KMS-11 (cell line): ENCODE measurements around the gene TMF1.

Experiments used
- H2AFZ ChIP-seq: fragments of 200-600 bp; sonication (generic); 2 replicates; pipeline ENCODE4 v1.6.1; 2016; ENCODE audit warnings: antibody characterized with exemption, mixed run types, low read depth
- H3K27ac ChIP-seq: fragments of 200-600 bp; sonication (generic); 2 replicates; pipeline ENCODE4 v1.6.1; 2016; ENCODE audit warnings: mild to moderate bottlenecking, mixed run types
- H3K27me3 ChIP-seq: fragments of 200-600 bp; sonication (generic); 2 replicates; pipeline ENCODE4 v1.6.1; 2017; ENCODE audit warnings: mild to moderate bottlenecking, low read depth, mixed run types, moderate library complexity; ENCODE audit not compliant: insufficient read depth
- H3K36me3 ChIP-seq: fragments of 200-600 bp; sonication (generic); 2 replicates; pipeline ENCODE4 v1.6.1; 2017; ENCODE audit warnings: mild to moderate bottlenecking, mixed run types; ENCODE audit not compliant: insufficient read depth
- H3K4me1 ChIP-seq: fragments of 200-600 bp; sonication (generic); 2 replicates; pipeline ENCODE4 v1.6.1; 2016; ENCODE audit warnings: mild to moderate bottlenecking, low read depth, mixed run types; ENCODE audit not compliant: poor library complexity, severe bottlenecking
- H3K4me2 ChIP-seq: fragments of 200-600 bp; sonication (generic); 2 replicates; pipeline ENCODE4 v1.7.0; 2016; ENCODE audit warnings: mild to moderate bottlenecking, mixed run types
- H3K4me3 ChIP-seq: fragments of 200-600 bp; sonication (generic); IDR thresholded peaks from 2 replicates; pipeline ENCODE4 v1.6.1; 2017; ENCODE audit warnings: low read depth, low read length, mixed read lengths; ENCODE audit not compliant: insufficient read depth
- H3K79me2 ChIP-seq: fragments of 200-600 bp; sonication (generic); 2 replicates; pipeline ENCODE4 v1.6.1; 2016; ENCODE audit warnings: low read depth, mixed run types; ENCODE audit not compliant: insufficient read depth
- H3K9ac ChIP-seq: fragments of 200-600 bp; sonication (generic); 2 replicates; pipeline ENCODE4 v1.6.1; 2016; ENCODE audit warnings: mild to moderate bottlenecking, mixed run types
- H4K20me1 ChIP-seq: fragments of 200-600 bp; sonication (generic); 2 replicates; pipeline ENCODE4 v1.6.1; 2016; ENCODE audit warnings: mild to moderate bottlenecking, mixed run types; ENCODE audit not compliant: insufficient read depth
- CTCF ChIP-seq: fragments of 200-600 bp; sonication (generic); conservative IDR thresholded peaks from 2 replicates; pipeline ENCODE4 v1.6.1; 2017; ENCODE audit warnings: low read depth, mild to moderate bottlenecking, antibody characterized with exemption, low read length, moderate library complexity, mixed read lengths

TMF1 gene

DNA sequence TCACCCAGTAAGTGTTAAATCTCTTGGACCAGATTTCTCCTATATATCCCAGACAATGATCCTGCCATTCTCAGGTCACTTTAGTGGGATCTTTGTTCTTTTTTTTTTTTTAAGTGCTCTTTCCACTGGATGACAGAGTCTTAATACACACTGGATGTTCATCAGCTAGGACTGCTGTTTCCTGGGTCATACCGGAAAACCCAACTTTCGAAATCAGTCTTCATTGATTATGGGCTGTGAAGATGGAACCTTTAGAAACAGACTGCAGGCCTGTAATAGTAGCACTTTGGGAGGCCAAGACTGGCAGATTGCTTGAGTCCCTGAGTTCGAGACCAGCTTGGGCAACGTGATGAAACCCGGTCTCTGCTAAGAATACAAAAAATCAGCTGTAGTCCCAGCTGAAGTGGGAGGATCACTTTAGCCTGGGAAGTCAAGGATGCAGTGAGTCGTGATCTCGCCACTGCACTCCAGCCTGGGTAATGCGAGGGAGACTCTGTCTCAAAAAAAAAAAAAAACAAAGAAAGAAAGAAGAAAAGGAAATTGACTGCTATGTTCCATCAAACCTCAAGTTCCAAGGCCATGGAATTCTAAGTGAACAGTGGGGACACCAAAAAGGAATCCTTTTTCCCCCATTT, 40.9 kb downstream of the TMF1 start:
- no peaks in the 10 kb centered on the region for H4K20me1 ChIP-seq
- no peak overlapping the region for H3K9ac ChIP-seq
- no peak overlapping the region for H3K4me3 ChIP-seq
- H2AFZ ChIP-seq = no peak overlapping the region
- TF ChIP-seq CTCF = no peak
- H3K4me1 ChIP-seq = peaks cover 10% of the 10 kb centered on the region
- H3K27me3 ChIP-seq = no peaks in the 10 kb centered on the region
- H3K27ac ChIP-seq = no peak overlapping the region
- no peaks in the 10 kb centered on the region for H3K79me2 ChIP-seq
- H3K36me3 ChIP-seq = no peaks in the 10 kb centered on the region
- H3K4me2 ChIP-seq = no peak overlapping the region

DNA sequence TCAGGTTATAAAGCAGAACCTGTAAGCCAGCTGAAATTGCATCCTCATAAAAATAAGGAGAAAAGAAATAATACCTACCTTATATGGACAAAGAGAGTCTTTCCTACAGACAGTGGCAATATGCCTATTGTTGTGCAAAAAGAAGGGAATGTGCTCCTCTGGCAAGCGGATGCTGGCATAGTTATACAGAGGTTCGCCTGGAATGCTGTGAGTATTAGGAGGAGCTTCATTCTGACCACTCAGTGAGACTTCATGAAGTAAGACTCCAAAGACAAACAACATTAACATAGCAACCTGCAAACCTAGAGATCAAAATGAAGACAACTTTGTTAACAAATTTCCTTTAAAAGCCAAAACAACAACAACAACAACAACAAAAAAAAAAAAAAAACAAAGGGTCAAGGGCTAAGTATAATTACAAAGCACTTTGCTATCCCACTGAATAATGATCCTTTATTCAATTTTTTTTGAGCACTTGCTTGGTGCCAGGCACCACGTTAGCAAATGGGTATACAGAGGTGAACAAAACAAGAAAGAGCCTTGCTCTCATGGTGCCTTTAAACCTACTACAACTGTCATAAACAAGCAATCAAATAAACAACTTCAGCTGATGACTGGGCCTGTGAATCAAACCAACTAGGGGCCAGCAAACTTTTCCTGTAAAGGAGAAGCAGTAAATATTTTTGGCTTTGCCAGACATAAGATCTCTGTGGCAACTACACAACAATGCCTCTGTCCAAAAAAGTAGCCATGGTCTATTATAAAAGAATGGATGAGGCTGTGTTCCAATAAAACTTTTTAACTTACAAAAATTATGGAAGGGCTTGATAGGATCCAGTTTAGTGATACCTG, 42.3 kb downstream of the TMF1 start:
- Histone ChIP-seq H3K9ac (no peak overlapping the region), H3K27me3 (no peaks in the 10 kb centered on the region), H3K27ac (no peak overlapping the region), H3K4me3 (no peak overlapping the region), H3K79me2 (no peaks in the 10 kb centered on the region), H3K36me3 (no peaks in the 10 kb centered on the region), H4K20me1 (no peaks in the 10 kb centered on the region), H2AFZ (no peak overlapping the region), H3K4me2 (no peak overlapping the region), H3K4me1 (peaks cover 6% of the 10 kb centered on the region)
- TF ChIP-seq CTCF = no peak

DNA sequence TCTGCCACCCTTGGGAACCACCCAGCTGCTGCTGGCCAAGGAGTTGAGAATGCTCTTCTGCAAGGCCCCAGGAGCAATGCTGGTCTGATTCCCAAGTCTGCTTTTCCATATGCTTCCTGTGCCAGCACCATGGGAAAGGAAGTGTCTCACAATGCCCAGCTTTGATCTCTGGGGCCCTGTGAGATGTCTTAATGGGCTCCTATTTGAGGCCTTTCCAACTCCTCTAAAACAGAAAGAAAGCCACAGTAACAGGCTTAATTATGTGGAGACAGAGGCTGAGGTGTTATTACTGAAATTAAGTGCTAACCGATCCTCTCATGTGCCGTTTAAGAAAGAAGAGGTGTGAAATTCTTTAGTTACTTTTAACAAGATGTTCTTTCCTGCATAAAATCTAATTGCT, 43.2 kb downstream of the TMF1 start:
- H3K27me3 ChIP-seq = no peaks in the 10 kb centered on the region
- H4K20me1 ChIP-seq = no peaks in the 10 kb centered on the region
- no peak overlapping the region for H2AFZ ChIP-seq
- no peaks in the 10 kb centered on the region for H3K36me3 ChIP-seq
- H3K4me1 ChIP-seq = no peaks in the 10 kb centered on the region
- no peak overlapping the region for H3K9ac ChIP-seq
- H3K4me2 ChIP-seq = no peak overlapping the region
- H3K79me2 ChIP-seq = no peaks in the 10 kb centered on the region
- H3K27ac ChIP-seq = no peak overlapping the region
- TF ChIP-seq CTCF = no peak
- no peak overlapping the region for H3K4me3 ChIP-seq

DNA sequence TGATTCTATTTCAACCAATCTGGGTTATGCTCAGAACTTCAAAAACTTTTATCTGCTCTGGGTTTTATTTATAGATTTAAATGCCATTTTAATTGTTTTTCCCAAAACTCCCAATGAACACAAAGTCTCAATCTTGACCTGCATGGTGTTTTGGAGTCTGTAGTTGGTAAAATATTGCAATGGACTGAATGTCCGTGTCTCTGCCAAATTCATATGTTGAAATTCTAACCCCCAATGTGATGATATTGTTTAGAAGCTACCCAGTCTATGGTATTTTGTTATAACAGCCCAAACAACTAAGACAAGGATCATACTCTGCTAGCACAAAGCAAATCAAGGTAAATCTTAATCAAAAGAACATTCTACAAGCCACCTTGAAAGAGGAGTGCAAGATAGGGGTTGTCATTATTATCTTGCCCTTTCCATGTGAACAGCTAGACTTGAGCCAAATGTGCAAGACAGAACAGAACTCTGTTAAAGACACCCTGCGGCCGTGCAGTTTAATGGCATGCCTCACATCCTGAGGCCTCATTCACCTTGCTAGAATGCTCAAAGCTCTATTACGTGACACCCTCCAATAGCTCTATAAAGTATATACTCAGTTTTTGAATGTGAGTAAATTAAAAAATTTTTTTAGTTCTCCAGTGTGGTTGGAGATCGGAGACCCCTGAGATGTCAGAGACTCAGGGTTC, 46.2 kb downstream of the TMF1 start:
- Histone ChIP-seq H3K27me3 (no peaks in the 10 kb centered on the region), H3K9ac (no peak overlapping the region), H3K36me3 (no peaks in the 10 kb centered on the region), H4K20me1 (no peaks in the 10 kb centered on the region), H3K79me2 (no peaks in the 10 kb centered on the region), H3K27ac (no peak overlapping the region), H3K4me2 (no peak overlapping the region), H3K4me1 (no peaks in the 10 kb centered on the region), H3K4me3 (no peak overlapping the region), H2AFZ (no peak overlapping the region)
- no peak for TF ChIP-seq CTCF
